HCEC 1CT (cell line): Measurements from ENCODE around the gene PHACTR1.
A peak's percentile ranks its signal among the peaks of the same experiment; 100 is the strongest.

ENCODE experiments used
- DNase-seq: peaks from one replicate; pipeline ENCODE4 v3.0.0-alpha.2; 2017

Gene PHACTR1

DNA sequence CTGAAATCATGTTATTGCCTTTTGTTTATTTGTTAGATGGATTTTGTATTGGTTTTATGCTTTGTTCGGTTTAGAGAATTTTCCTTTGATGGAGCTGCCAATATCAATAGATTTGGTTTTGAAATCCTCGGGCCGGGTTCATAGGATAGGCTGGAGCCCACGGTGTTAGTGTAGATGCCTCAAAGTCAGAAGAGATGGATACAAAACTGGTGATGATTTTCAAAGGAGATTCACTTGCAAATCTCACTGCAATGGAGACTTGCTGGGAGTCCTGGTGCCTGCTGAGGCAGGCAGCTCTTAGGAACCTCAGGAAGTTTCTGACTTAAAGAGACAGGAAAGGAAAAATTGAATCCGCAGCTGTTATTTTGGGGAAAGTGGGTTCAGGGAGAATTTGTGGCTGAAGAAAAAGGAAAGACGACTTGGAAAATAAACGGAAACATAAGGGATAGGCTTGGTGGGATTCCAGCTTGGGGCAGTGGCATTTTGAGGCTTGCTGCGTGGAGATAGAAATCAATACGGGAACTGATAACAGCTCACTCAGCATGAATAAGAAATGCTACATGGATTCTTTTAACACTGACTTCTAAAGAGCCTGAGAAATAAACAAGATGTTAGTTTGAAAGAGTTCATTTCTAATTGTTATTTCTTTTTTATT, 241.6 kb downstream of the PHACTR1 start:
- DNase-seq: peak; percentile 12

- DNase-seq: no peak
These were observed 245.2 kb downstream of the PHACTR1 start for GRCh38 chr6:12961761-12962160.

GRCh38 chr6:12962529-12962928, 246.0 kb downstream of the PHACTR1 start:
- DNase-seq: no peak

DNA sequence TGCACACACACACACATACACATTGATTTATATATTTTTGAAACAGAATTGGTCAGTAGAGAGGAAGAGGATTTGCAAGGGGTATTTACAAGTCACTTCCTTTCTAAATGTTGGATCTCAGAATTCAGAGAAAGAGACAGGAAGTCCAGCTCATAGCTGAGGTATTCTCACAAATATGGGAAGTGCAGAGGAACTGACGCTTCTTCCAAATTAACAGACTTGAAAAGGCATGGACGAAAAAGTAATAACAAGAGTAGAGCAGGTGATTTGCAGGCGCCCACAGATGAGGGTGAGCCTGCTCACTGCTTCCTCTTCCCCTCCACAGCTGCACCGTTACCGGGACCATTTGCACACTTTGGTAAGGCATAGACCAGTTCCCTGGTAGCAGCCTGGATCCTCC, 246.4 kb downstream of the PHACTR1 start:
- DNase-seq: peak; percentile 50

DNA sequence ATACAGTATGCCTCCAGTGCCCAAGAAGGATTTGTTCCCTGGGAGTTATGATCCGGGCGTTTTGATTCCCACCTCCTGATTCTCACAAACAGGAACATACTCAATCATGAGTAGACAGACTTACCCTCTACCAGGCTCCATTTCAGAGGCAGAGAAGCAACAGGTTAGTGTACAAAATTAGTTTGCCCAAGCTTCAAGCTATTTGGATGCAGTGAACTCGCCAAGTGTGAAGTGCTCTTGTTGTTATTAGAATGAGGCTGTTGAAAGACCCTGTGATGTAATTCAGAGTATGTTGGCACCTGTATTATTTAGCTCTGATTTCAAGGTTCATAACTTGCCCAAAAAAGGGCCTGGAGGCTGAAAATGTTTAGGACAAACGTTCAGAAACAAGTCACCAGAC, 247.0 kb downstream of the PHACTR1 start:
- DNase-seq: no peak

DNA sequence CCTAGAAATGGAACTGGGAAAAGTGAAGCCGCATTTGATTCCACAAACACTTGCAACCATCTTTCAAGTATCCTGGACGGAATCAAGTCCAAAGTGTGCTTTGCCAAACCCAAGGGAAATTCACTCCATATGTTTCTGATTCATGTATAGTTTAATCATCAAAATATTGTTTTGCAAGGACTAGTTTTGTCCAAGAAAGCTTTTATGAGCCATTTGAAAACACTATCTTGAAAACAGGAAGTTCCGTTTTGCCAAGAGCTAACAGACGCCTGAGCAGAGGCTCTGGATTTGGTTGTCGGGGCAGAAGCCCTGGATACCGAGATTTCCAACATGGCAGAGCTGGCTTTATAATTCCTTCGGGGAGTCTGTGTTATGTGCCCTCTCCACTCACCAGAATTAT, 251.1 kb downstream of the PHACTR1 start:
- DNase-seq: peak; percentile 19

DNA sequence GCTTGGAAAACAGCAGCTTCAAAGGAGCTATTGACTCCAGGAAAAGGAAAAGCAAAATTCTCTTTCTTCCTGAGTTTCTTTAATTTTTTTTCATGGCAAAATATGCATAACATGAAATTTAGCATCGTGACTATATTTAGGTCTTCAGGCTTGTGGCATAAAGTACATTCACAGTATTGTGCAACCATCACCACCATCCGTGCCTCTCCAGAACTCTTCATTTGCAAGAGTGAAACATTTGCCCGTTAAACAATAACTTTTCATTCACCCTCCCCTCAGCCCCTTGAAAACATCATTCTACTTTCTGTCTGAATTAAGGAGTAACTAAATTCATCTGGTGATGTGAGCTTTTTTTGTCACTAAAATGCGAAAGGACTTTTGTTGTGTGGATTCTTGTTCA, 251.7 kb downstream of the PHACTR1 start:
- no peak for DNase-seq

DNA sequence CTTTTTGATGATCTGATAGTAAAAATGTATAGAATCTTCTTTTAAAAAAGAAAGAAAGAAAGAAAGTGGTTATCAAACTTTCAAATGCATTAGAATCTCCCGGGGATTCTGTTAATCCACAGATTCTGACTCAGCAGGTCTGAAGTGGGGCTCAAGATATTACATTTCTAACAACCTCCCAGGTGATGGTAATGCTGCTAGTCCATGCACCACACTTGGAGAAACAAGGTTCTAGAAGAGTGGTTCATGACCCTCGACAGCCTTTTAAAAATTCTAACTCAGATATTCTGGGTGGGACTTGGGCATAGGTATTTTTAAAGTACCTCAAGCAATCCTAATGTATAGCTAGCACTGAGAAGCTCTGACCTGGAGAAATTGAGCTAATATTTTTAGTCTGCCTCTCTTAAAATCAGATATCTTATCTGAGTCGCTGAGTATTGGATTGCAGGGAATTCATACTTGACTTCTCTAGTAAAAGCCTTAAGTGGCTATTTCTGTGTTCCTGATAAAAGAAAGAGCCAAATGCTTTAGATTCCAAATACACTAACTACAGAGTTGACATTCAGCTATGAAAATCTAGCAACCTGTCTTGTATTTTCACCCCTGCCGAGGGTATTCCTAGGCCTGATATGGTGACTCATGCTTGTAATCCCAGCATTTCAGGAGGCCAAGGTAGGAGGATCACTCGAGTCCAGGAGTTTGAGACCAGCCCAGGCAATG, 252.4 kb downstream of the PHACTR1 start:
- no peak for DNase-seq

DNA sequence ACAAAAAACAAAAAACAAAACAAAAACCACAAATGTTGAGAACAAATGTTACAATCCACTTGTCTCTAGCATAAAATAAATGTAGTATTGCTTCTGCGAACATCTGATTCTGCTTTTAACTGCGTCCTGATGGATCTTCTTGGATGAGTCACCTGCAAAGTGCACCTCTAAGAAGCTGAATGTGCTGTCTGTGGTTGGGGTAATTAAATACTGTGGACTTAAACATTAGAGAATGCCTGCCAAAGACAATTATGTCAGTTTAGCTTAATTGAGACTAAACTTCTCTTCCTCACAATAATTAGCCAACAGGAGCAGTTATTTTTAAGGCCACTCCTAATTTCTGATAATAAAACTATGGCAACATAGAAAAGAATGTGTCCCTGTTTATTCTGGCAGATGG, 253.4 kb downstream of the PHACTR1 start:
- DNase-seq: no peak

DNA sequence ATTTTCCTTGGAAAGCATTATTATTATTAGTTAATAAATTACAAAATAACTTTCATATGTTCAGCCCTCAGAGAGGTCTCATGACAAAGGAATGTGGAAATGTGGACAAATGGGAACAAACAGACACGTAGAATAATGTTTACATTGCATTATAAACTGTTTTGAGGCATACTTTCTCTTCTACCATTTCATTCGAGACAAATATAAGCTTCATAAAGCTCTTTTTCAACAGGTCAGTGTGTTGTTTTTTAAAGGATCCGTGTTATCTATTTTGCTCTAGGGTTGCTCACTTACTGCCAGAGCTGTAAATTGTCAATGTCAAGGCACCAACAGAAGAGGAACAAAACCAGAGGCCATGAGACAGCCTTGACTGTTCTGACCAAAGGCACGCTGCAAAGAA, 256.8 kb downstream of the PHACTR1 start:
- DNase-seq: no peak

- DNase-seq: no peak
These were observed 258.0 kb downstream of the PHACTR1 start for GRCh38 chr6:12974551-12974950.

DNA sequence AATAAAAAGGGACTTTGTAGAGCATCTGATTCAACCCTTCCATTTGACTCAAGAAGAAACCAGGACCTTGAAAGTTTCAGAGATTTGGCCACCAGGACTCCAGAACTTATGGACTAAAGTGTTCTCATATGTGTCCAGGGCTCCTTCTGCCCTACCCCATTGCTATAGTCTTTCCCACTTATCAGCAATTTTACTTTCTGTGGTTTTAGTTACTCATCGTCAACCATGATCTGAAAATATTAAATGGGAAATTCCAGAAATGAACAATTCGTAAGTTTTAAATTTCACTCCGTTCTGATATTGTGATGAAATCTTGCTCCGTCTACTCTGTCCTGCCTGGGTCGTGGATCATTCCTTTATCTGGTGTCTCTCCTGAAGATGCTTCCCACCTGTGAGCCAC, 259.8 kb downstream of the PHACTR1 start:
- DNase-seq: no peak

DNA sequence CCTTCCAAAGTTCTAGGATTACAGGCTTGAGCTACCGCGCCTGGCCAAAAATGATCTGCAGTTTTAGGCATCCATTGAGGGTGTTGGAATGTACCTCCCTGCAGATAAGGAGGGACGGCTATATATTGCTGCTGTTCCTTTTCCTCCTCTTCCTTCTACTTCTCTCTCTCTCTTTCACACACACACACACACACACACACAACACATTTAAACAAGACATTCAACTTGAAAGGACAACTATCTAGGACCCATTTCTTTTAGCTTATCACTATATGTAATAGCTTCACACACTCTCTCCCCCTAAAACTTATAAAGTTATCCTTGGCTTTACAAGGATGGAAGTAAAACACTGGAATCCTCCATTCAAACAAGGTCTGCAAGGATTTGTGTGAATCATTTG, 260.6 kb downstream of the PHACTR1 start:
- DNase-seq: no peak

GRCh38 chr6:12977806-12978205, 261.2 kb downstream of the PHACTR1 start:
- no peak for DNase-seq

DNA sequence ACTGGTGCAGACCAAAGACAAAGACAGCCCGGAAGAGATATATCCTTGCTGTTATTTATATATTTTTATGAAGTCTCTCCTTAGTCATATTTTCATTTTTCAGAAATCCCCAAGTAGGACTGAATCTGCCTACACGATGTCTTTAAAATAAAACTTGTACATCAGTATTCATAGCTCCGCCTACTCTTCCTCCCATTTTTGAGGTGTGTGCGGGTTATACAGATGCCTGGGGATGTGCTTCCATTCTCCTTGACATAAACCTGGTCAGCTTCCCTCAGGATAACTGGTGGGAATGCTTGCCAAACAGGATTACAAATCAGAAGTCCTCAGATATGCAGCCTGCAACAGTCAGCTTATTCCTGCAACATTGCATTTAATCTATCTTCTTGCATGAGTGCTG, 264.2 kb downstream of the PHACTR1 start:
- no peak for DNase-seq

- DNase-seq: no peak
These were observed 268.2 kb downstream of the PHACTR1 start for GRCh38 chr6:12984776-12985175.

GRCh38 chr6:12987783-12988182, 271.2 kb downstream of the PHACTR1 start:
- DNase-seq: no peak

- no peak for DNase-seq
These were observed 273.6 kb downstream of the PHACTR1 start for GRCh38 chr6:12990162-12990561.

- DNase-seq: no peak
These were observed 274.9 kb downstream of the PHACTR1 start for GRCh38 chr6:12991435-12991834.

DNA sequence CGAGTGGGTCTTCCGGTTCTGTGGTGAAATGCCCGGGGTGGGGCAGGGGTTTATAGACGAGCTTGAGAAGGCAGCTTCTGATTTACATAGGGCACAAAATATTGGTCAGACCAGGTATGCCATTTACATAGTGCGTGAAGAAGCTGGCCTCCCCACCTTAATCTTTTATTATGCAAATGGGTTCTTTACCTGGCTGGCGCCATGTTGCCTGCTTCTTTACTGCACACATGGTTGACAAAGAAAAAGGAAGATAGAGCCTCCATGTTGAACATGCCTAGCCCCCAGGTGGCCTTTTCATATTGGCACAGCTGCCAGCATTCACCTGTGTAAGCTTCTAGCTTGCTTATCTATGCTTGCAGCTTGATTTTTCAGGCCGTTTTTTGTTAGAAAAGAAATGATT, 276.2 kb downstream of the PHACTR1 start:
- no peak for DNase-seq

- no peak for DNase-seq
These were observed 276.8 kb downstream of the PHACTR1 start for GRCh38 chr6:12993283-12993898.

DNA sequence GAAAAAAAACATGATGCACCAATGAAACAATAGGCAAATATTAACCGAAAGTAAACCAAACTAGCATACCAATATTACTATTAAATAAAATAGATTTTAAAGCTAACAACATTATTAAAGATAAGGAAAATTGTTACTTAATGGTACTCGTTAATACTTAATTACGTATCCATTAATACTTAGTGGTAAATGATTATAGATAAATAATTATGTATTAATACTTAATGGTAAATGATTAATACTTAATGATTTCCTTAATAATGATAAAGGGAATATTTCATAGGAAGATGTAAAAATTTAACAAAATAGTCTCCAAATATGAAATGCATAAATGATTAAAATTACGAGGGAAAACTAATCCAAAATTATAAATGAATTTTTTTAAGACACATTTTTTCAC, 278.9 kb downstream of the PHACTR1 start:
- DNase-seq: no peak

DNA sequence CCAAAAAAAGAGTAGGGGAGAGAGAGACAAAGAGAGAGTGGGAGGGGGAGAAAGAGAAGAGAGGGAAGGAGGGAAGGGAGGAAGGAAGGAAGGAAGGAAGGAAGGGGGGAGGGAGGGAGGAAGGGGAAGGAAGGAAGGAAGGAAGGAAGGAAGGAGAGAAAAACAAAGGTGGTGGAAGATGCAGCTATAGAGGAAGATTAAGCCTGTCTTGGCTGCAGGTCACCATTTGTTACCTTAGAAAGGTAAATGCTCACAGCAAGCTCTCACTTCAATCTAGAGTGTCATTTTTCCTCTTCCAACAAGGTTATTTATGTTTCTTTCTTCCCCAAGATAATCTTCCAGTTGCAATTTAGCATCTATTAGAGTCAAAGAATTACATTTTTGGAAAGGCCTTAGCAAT, 284.0 kb downstream of the PHACTR1 start:
- no peak for DNase-seq

GRCh38 chr6:13001927-13002326, 285.4 kb downstream of the PHACTR1 start:
- DNase-seq: no peak
